H9 (cell line): Measurements from ENCODE around the gene TMTC1. TPM values are rescaled to one million over a fixed set of nuclear protein-coding genes. Genes with fewer than 3 reads are reported as not detected.

Experiments
- DNase-seq: peaks from one replicate; pipeline ENCODE4 v3.0.0-alpha.2; 2017
- H2AFZ ChIP-seq: one replicate; pipeline ENCODE4 v1.6.1; 2013; ENCODE audit warnings: mild to moderate bottlenecking, low read length, control low read depth, moderate library complexity
- H2AK5ac ChIP-seq: 2 replicates; pipeline ENCODE4 v1.6.1; 2013; ENCODE audit warnings: low read length, control low read depth, mixed read lengths; ENCODE audit not compliant: insufficient read length
- H2BK120ac ChIP-seq: one replicate; pipeline ENCODE4 v1.6.1; 2013; ENCODE audit warnings: low read depth, mild to moderate bottlenecking, low read length, control low read depth, inconsistent platforms; ENCODE audit not compliant: poor library complexity, severe bottlenecking
- H2BK12ac ChIP-seq: 2 replicates; pipeline ENCODE4 v1.6.1; 2013; ENCODE audit warnings: low read length, control low read depth, mixed read lengths, low read depth; ENCODE audit not compliant: insufficient read length
- H2BK15ac ChIP-seq: 2 replicates; pipeline ENCODE4 v1.6.1; 2013; ENCODE audit warnings: low read depth, low read length, control low read depth
- H2BK20ac ChIP-seq: one replicate; pipeline ENCODE4 v1.6.1; 2013; ENCODE audit warnings: low read depth, mild to moderate bottlenecking, low read length, control low read depth, inconsistent platforms; ENCODE audit not compliant: poor library complexity, severe bottlenecking
- H2BK5ac ChIP-seq: 2 replicates; pipeline ENCODE4 v1.6.1; 2013; ENCODE audit warnings: low read length, control low read depth, mixed read lengths; ENCODE audit not compliant: insufficient read length
- H3K14ac ChIP-seq: 2 replicates; pipeline ENCODE4 v1.6.1; 2013; ENCODE audit warnings: low read length, control low read depth; ENCODE audit not compliant: insufficient read depth
- H3K18ac ChIP-seq: 2 replicates; pipeline ENCODE4 v1.6.1; 2013; ENCODE audit warnings: low read depth, mild to moderate bottlenecking, mixed read lengths, low read length, control low read depth; ENCODE audit not compliant: insufficient read length
- H3K23ac ChIP-seq: 2 replicates; pipeline ENCODE4 v1.6.1; 2013; ENCODE audit warnings: low read length, control low read depth, mixed read lengths, low read depth; ENCODE audit not compliant: insufficient read length
- H3K23me2 ChIP-seq: 2 replicates; pipeline ENCODE4 v1.6.1; 2013; ENCODE audit warnings: low read depth, mild to moderate bottlenecking, mixed read lengths, low read length, control low read depth; ENCODE audit not compliant: insufficient read length, poor library complexity, severe bottlenecking
- H3K27ac ChIP-seq: 2 replicates; pipeline ENCODE4 v1.5.1; 2013; ENCODE audit warnings: low read length, control low read depth, mixed read lengths, low read depth; ENCODE audit not compliant: insufficient read length
- H3K27me3 ChIP-seq: 2 replicates; pipeline ENCODE4 v1.6.1; 2013; ENCODE audit warnings: low read length, control low read depth, inconsistent platforms; ENCODE audit not compliant: insufficient read depth
- H3K4ac ChIP-seq: 2 replicates; pipeline ENCODE4 v1.6.1; 2013; ENCODE audit warnings: low read depth, mild to moderate bottlenecking, control low read depth, inconsistent platforms, low read length, moderate library complexity
- H3K4me1 ChIP-seq: 2 replicates; pipeline ENCODE4 v1.6.1; 2013; ENCODE audit warnings: low read length, control low read depth, inconsistent platforms; ENCODE audit not compliant: insufficient read depth
- H3K4me2 ChIP-seq: 2 replicates; pipeline ENCODE4 v1.6.1; 2013; ENCODE audit warnings: low read length, control low read depth, mixed read lengths; ENCODE audit not compliant: insufficient read length, insufficient read depth
- H3K56ac ChIP-seq: 2 replicates; pipeline ENCODE4 v1.6.1; 2013; ENCODE audit warnings: low read depth, mild to moderate bottlenecking, mixed read lengths, low read length, control low read depth; ENCODE audit not compliant: insufficient read length
- H3K79me1 ChIP-seq: 2 replicates; pipeline ENCODE4 v1.6.1; 2013; ENCODE audit warnings: low read depth, mild to moderate bottlenecking, moderate library complexity, low read length, control low read depth, inconsistent platforms; ENCODE audit not compliant: insufficient read depth, poor library complexity, severe bottlenecking
- H3K79me2 ChIP-seq: 2 replicates; pipeline ENCODE4 v1.6.1; 2013; ENCODE audit warnings: low read length, control low read depth, inconsistent platforms; ENCODE audit not compliant: insufficient read depth
- H3K9ac ChIP-seq: 2 replicates; pipeline ENCODE4 v1.6.1; 2013; ENCODE audit warnings: low read length, control low read depth, mixed read lengths; ENCODE audit not compliant: insufficient read length; ENCODE audit errors: extremely low read depth
- H3K9me3 ChIP-seq: one replicate; pipeline ENCODE4 v1.6.1; 2013; ENCODE audit warnings: low read depth, low read length, inconsistent platforms; ENCODE audit not compliant: control insufficient read depth
- H3T11ph ChIP-seq: one replicate; pipeline ENCODE4 v1.6.1; 2013; ENCODE audit warnings: mild to moderate bottlenecking, low read length, control low read depth, inconsistent platforms
- H4K20me1 ChIP-seq: one replicate; pipeline ENCODE4 v1.6.1; 2013; ENCODE audit not compliant: control insufficient read depth, insufficient read length, insufficient read depth
- H4K5ac ChIP-seq: 2 replicates; pipeline ENCODE4 v1.6.1; 2013; ENCODE audit warnings: low read depth, mild to moderate bottlenecking, mixed read lengths, low read length, control low read depth; ENCODE audit not compliant: insufficient read length
- H4K8ac ChIP-seq: replicated peaks from 2 replicates; pipeline ENCODE4 v1.6.1; 2013; ENCODE audit warnings: low read length, control low read depth, mixed read lengths, low read depth; ENCODE audit not compliant: insufficient read length
- H4K91ac ChIP-seq: 2 replicates; pipeline ENCODE4 v1.6.1; 2013; ENCODE audit warnings: low read depth, mild to moderate bottlenecking, moderate library complexity, mixed read lengths, low read length, control low read depth; ENCODE audit not compliant: insufficient read length
- H3K27ac Mint-ChIP-seq, 3 experiments: 2 replicates in 2 of 3; 3 replicates in 1 of 3; pipeline ENCODE4 v1.8.0; 2020 to 2021; ENCODE audit warnings: mixed read lengths in 3 of 3, mild to moderate bottlenecking in 1 of 3, moderate library complexity in 1 of 3
- H3K27me3 Mint-ChIP-seq: 2 replicates; pipeline ENCODE4 v1.8.0; 2021; ENCODE audit warnings: low read depth, mild to moderate bottlenecking, moderate library complexity, mixed read lengths
- H3K36me3 Mint-ChIP-seq, 3 experiments: 2 replicates in 2 of 3; 3 replicates in 1 of 3; pipeline ENCODE4 v1.8.0; 2020 to 2021; ENCODE audit warnings: low read depth in 3 of 3, mixed read lengths in 3 of 3; ENCODE audit not compliant: insufficient read depth in 1 of 3
- H3K4me1 Mint-ChIP-seq, 2 experiments: 2 replicates each; pipeline ENCODE4 v1.8.0; 2020; ENCODE audit warnings: mixed read lengths in 2 of 2
- H3K4me3 Mint-ChIP-seq, 2 experiments: 2 replicates in 1 of 2; 3 replicates in 1 of 2; pipeline ENCODE4 v1.8.0; 2020 to 2021; ENCODE audit warnings: mild to moderate bottlenecking in 2 of 2, mixed read lengths in 2 of 2, moderate library complexity in 1 of 2
- H3K9me3 Mint-ChIP-seq, 2 experiments: 2 replicates in 1 of 2; 3 replicates in 1 of 2; pipeline ENCODE4 v1.8.0; 2020; ENCODE audit warnings: mild to moderate bottlenecking in 2 of 2, mixed read lengths in 2 of 2, moderate library complexity in 1 of 2
- WGBS: extraction: QIAGEN DNeasy Blood & Tissue Kit; methylation state at CpG from one replicate; pipeline ENCODE4 v1.1.7; 2013; ENCODE audit warnings: missing lambda C conversion rate, low lambda C conversion rate, mixed read lengths; ENCODE audit not compliant: insufficient read length; ENCODE audit errors: extremely low coverage; 5-methylcytosine and 5-hydroxymethylcytosine counted together
- total RNA-seq: library from RNA; stranded (reverse); gene quantifications from 2 replicates; pipeline ENCODE4 v1.2.1, GENCODE V29; 2021
- TF ChIP-seq, protein P1 (sequence below): fragments of 200-600 bp; sonication (generic); conservative IDR thresholded peaks from 3 replicates; pipeline ENCODE4 v1.8.0; 2021; ENCODE audit warnings: antibody characterized with exemption, mild to moderate bottlenecking

The TMTC1 gene
- total RNA-seq, 1 experiment from 2014 or later, result 16.1 TPM

- H3K56ac ChIP-seq, result no peak overlapping the region
- no peak overlapping the region for H2BK120ac ChIP-seq
- no peak overlapping the region for H3K14ac ChIP-seq
- H3K23me2 ChIP-seq, result no peaks in the 10 kb centered on the region
- H3K9ac ChIP-seq, result no peak overlapping the region
- no peak overlapping the region for H2BK15ac ChIP-seq
- no peak overlapping the region for H3K23ac ChIP-seq
- DNase-seq, result no peak
- Mint-ChIP-seq H3K36me3 (peaks cover 0 to 12% (median 5%) of the 10 kb centered on the region in 3 experiments; a peak in 4 of 7 replicates), H3K27me3 (no peaks in the 10 kb centered on the region), H3K27ac (no peak overlapping the region), H3K4me1 (no peaks in the 10 kb centered on the region), H3K9me3 (no peaks in the 10 kb centered on the region), H3K4me3 (no peak overlapping the region)
- H2AK5ac ChIP-seq, result no peak overlapping the region
- no peak overlapping the region for H4K91ac ChIP-seq
- no peak overlapping the region for H2AFZ ChIP-seq
- H2BK12ac ChIP-seq, result no peak overlapping the region
- no peak overlapping the region for H3K27ac ChIP-seq
- no peaks in the 10 kb centered on the region for H3K9me3 ChIP-seq
- TF ChIP-seq, protein P1, sequence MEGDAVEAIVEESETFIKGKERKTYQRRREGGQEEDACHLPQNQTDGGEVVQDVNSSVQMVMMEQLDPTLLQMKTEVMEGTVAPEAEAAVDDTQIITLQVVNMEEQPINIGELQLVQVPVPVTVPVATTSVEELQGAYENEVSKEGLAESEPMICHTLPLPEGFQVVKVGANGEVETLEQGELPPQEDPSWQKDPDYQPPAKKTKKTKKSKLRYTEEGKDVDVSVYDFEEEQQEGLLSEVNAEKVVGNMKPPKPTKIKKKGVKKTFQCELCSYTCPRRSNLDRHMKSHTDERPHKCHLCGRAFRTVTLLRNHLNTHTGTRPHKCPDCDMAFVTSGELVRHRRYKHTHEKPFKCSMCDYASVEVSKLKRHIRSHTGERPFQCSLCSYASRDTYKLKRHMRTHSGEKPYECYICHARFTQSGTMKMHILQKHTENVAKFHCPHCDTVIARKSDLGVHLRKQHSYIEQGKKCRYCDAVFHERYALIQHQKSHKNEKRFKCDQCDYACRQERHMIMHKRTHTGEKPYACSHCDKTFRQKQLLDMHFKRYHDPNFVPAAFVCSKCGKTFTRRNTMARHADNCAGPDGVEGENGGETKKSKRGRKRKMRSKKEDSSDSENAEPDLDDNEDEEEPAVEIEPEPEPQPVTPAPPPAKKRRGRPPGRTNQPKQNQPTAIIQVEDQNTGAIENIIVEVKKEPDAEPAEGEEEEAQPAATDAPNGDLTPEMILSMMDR, result no peak
- H3K79me1 ChIP-seq, result no peaks in the 10 kb centered on the region
- no peak overlapping the region for H3K4ac ChIP-seq
- H3K4me1 ChIP-seq, result no peaks in the 10 kb centered on the region
- no CpG with 5 or more reads among the region's 2 CpGs for WGBS
- no peak overlapping the region for H4K5ac ChIP-seq
- H4K8ac ChIP-seq, result no peak overlapping the region
- H3K18ac ChIP-seq, result no peak overlapping the region
- no peaks in the 10 kb centered on the region for H3K79me2 ChIP-seq
- no peaks in the 10 kb centered on the region for H4K20me1 ChIP-seq
- no peaks in the 10 kb centered on the region for H3K27me3 ChIP-seq
- no peak overlapping the region for H3K4me2 ChIP-seq
- H2BK5ac ChIP-seq, result no peak overlapping the region
- no peak overlapping the region for H3T11ph ChIP-seq
- no peak overlapping the region for H2BK20ac ChIP-seq
Measured at GRCh38 chr12:29516431-29516875, 267.3 kb downstream of the TMTC1 start.
